HG03342 (cell line): Measurements from ENCODE around the gene ETNK1.
A peak's percentile ranks its signal among the peaks of the same experiment; 100 is the strongest.
"Not testable (repeated sequence)": the region's sequence is repeated elsewhere in the genome, so short reads cannot be mapped to it uniquely, and the experiment has no call there.

ENCODE experiments used
- ATAC-seq: cut with Tn5 transposase; IDR thresholded peaks from one replicate; pipeline ENCODE4 v1.9.1; 2021; ENCODE audit warnings: mild to moderate bottlenecking, moderate library complexity; ENCODE audit not compliant: unreplicated experiment

Gene ETNK1

GRCh38 chr12:22624870-22625761 lies at the start of gene ETNK1:
Gene ETNK1, plus strand, starts transcription at chr12:22625171. Its CDS starts 260 bp downstream, at chr12:22625431.
- ATAC-seq = peak; percentile 96

- ATAC-seq = no peak
Measured at GRCh38 chr12:22576065-22576464, 48.9 kb upstream of the ETNK1 start.

GRCh38 chr12:22576473-22576872 lies 48.5 kb upstream of the ETNK1 start:
- ATAC-seq = no peak

DNA sequence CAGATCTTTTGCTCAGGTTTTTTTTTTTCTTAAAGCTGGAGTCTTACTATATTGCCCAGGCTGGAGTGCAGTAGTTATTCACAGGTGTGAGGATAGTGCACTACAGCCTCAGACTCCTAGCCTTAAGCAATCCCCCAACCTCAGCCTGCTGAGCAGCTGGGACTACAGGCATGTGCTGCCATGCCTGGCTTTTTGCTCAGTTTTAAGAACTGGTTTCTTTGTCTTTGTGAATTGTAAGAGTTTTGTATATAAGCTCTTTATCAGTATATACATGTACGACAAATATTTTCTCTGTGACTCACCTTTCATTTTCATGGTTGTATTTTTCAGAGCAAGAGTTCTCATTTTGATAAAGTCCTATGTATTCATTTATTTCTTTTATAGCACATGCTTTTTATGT lies 47.3 kb upstream of the ETNK1 start:
- ATAC-seq = no peak

DNA sequence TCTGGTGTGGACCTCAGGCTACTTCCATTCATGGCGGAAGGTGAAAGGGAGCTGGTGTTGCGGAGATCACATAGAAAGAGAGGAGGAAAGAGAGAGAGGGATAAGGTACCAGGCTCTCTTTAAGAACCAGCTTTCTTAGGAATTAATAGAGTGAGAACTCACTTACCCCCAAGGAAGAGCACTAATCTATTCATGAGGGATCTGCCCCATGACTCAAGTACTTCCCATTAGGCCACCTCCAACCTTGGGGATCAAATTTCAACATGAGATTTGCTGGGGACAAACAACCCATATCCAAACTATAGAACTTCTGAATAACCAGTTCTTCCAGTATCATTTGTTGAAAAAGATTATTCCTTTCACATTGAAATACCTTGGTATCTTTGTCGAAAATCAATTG lies 46.6 kb upstream of the ETNK1 start:
- no peak for ATAC-seq

DNA sequence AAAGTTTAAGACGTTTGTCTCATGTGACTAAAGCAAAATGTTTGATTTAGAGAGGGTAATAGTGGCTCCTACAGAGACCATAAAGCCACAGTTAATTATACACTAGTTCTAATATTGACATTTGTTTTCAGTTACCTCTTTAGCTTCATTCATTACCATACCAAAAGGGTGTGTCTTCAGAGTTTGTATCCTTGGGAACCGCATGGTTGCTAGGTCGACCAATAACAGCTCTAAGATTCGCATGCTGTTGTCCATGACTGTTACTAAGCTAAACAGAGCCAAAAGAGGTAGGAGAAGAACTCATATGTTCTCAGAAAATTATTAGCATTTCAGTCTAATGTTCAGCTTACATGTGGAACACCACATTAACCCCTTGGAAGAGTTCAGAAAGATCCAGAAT lies 36.2 kb upstream of the ETNK1 start:
- ATAC-seq = no peak

GRCh38 chr12:22593864-22594263 lies 31.1 kb upstream of the ETNK1 start:
- ATAC-seq = no peak

DNA sequence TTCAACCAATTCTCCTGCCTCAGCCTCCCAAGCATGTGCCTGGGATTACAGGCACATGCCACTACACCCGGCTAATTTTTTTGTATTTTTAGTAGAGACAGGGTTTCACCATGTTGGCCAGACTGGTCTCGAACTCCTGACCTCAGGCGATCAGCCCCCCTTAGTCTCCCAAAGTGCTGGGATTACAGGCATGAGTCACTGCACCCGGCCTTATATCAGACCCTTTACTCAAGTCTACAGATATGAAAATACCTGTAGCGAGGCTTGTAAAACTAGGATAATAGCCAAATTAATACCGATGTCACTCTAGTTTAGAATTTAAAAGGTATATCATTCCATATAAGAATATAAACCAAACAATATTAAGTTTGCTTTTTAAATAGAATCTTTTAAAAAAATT lies 27.4 kb upstream of the ETNK1 start:
- ATAC-seq = not testable (repeated sequence)

DNA sequence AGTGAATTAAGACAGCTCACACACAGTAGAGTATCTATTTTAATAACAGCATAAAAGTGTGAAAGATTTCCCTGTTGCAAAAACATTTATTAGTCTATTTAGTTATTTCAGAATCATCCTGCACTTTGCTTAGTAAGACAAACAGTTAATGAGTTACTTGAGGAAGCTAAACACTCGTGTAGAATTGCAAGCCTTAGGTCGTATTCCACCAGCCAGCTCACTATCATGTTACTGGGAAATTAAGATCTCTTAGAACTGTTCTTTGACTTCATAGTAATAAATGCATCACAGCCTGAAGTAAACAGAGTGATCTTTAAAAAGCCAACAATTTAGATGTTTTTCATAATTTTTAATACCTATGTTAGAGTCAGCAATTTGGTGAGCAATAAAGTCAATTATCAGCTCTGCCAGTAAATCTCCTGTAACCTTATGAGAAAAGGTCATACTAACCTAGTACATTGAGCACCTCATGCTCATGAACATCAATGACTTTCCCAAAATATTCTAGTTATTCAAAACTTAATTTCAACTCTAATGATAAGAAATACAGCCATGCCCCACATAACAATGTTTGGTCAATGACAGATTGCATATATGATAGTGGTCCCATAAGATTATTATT lies 26.7 kb upstream of the ETNK1 start:
- ATAC-seq = no peak

DNA sequence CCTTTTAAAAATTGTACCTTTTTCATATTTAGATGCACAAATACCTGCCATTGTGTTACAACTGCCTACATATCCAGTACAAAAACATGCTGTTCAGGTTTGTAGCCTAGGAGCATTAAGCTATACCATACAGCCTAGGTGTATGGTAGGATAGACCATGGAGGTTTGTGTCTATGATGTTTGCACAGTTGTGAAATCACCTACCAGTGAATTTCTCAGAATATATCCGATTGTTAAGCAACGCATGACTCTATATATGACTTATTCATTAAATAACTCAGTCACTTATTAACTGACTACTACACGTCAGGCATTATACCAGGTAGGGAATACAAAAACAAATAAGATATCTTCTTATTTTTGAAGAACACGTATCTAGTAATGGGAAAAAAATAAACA lies 26.2 kb upstream of the ETNK1 start:
- no peak for ATAC-seq

- no peak for ATAC-seq
Measured at GRCh38 chr12:22600181-22600580, 24.8 kb upstream of the ETNK1 start.

- no peak for ATAC-seq
Measured at GRCh38 chr12:22609501-22609900, 15.5 kb upstream of the ETNK1 start.

GRCh38 chr12:22610131-22610530 lies 14.8 kb upstream of the ETNK1 start:
- ATAC-seq = no peak

GRCh38 chr12:22612822-22613221 lies 12.1 kb upstream of the ETNK1 start:
- not testable (repeated sequence) for ATAC-seq

DNA sequence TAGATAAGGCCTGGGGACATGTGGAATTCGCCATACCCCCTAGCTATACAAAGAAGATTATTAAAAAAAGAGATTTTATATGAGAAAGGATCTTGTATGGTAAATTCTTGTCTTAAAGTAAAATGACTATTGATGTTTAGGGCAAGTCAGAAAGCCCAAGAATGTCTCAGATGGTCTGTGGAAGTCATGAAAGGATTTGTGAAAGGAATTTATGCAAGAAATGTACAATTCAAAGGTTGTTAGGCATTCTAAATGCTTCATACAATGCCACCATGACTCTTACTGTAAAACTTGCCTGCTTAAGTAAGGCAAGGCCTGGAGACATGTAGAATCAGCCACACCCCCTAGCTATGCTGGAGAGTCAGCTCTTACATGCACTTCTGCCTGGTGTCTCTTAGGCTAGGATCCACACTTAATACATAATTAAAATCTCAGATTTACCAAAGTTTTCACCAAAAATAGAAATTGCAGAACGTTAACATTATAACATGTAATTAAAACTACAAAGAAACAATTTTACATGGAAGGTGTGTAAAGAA lies 8.9 kb upstream of the ETNK1 start:
- no peak for ATAC-seq

DNA sequence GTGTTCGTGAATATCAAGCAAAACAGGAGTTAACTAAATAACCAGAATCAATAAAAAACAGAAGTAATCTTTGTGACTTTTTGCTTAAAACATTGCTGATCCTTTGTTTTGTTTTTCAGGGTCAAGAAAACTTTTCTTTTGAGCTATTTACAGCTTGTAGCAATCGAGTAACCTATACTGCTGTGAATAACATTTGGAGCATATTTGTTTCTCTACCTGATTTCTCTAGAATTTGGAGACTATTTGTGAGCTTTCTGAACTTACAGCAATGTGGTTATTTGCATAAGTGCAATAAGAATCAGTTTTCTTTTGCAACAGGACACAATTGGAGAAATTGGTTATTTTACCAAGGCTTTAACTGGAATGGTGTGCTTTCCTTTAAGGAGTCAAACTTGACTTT lies 7.3 kb upstream of the ETNK1 start:
- ATAC-seq = no peak

GRCh38 chr12:22624548-22624869 lies 462 bp upstream of the ETNK1 start:
- ATAC-seq = no peak

DNA sequence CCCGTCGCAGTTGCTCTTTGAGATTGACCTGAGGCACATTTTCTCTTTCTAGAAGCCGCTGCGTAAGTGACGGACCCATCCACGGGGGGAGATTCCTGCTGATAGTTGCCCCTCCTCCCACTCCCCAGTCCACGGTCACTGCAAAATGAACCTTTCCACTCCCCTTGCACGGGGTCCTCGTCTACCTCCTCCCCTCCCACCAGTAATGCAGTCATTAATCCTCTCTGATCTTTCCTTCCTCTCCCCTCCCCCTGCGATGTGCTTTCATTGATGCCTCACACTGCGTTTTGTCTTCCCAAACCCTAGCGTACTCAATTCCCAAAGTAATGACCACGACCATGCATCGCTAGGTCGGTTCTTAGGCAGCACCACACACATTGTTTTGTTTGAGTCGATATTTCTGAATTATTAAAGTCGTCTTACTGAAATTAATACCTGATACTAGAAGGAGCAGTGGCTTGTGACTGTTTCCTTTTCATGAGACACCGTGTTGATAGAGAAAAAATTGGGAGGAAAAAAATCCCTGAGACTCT lies 857 bp downstream of the ETNK1 start:
- peak; percentile 31 for ATAC-seq

GRCh38 chr12:22626406-22626805 lies 1.4 kb downstream of the ETNK1 start:
- ATAC-seq = peak; percentile 40

- no peak for ATAC-seq
Measured at GRCh38 chr12:22627371-22627770, 2.4 kb downstream of the ETNK1 start.

GRCh38 chr12:22628228-22628627 lies 3.3 kb downstream of the ETNK1 start:
- ATAC-seq = no peak

DNA sequence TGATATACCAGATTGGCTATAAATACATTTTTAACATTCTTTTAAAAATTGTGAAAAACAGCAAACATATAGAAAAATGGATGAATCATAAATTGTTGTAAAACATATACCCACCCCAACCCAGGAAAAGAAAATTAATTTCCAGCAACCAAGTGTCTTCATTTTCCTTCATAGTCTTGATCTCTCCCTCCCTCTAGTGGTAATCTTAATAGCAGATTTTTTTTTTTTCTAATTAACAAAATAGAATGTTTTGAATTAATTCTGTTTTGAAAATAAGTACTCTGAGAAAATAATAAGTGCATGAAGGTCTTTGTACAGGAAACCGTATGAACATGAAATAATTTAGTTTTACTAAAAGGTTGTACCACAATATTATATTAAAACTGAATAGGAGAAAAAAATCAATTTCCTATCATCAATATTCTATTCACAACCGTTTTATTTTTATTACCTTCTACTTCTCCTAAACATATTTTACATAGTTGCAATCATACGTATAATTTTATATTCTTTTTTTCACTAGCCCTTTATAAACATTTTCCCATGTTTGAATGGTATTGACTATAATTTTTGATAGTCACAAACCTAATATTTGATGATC lies 7.0 kb downstream of the ETNK1 start:
- ATAC-seq = no peak
